HFF-Myc (cell line): Measurements from ENCODE around the gene PSMD12.
A peak's percentile ranks its signal among the peaks of the same experiment; 100 is the strongest.

Experiments
- DNase-seq: peaks from one replicate; pipeline ENCODE4 v3.0.0-alpha.2; 2011; ENCODE audit warnings: low read depth; ENCODE audit errors: extremely low read depth
- H3K4me3 ChIP-seq: replicated peaks from 2 replicates; pipeline ENCODE4 v1.5.1; 2011; ENCODE audit warnings: low read depth, mild to moderate bottlenecking, control low read depth, low read length
- CTCF ChIP-seq: IDR thresholded peaks from 2 replicates; pipeline ENCODE4 v1.5.1; 2012; ENCODE audit warnings: mild to moderate bottlenecking, low read depth, low read length, control low read depth; ENCODE audit errors: missing control alignments

PSMD12 gene

GRCh38 chr17:67359960-67360791, 6.2 kb downstream of the PSMD12 start:
- H3K4me3 ChIP-seq, result no peak overlapping the region
- peak; percentile 31 for TF ChIP-seq CTCF
- DNase-seq, result no peak

- H3K4me3 ChIP-seq, result no peak overlapping the region
- no peak for TF ChIP-seq CTCF
- no peak for DNase-seq
These were observed 7.8 kb downstream of the PSMD12 start for GRCh38 chr17:67358612-67359011.

GRCh38 chr17:67353929-67354574, 12.3 kb downstream of the PSMD12 start:
- no peak overlapping the region for H3K4me3 ChIP-seq
- no peak for TF ChIP-seq CTCF
- DNase-seq, result no peak

- no peak overlapping the region for H3K4me3 ChIP-seq
- no peak for TF ChIP-seq CTCF
- no peak for DNase-seq
These were observed 13.2 kb downstream of the PSMD12 start for GRCh38 chr17:67353161-67353560.

GRCh38 chr17:67349420-67349819, 17.0 kb downstream of the PSMD12 start:
- no peak overlapping the region for H3K4me3 ChIP-seq

GRCh38 chr17:67347826-67348225, 18.6 kb downstream of the PSMD12 start:
- TF ChIP-seq CTCF, result no peak
- no peak overlapping the region for H3K4me3 ChIP-seq
- no peak for DNase-seq

More at GRCh38 chr17:67349420-67349819, 17.0 kb downstream of the PSMD12 start:
- no peak for TF ChIP-seq CTCF
- no peak for DNase-seq
